SK-N-MC (cell line): Measurements from ENCODE around the gene GUCA2B.

Experiments used
- EZH2 ChIP-seq: fragments of 200-600 bp; sonication (generic); IDR thresholded peaks from one replicate; pipeline ENCODE4 v1.6.1; 2017; ENCODE audit warnings: antibody characterized with exemption
- POLR2AphosphoS5 ChIP-seq: IDR thresholded peaks from 2 replicates; pipeline ENCODE4 v1.6.1; 2012; ENCODE audit warnings: mild to moderate bottlenecking, low read depth, low read length, borderline replicate concordance

- TF ChIP-seq EZH2 (no peak), POLR2AphosphoS5 (no peak)
Measured at GRCh38 chr1:42157667-42158066, 4.5 kb downstream of the GUCA2B start.
